GM12892 (cell line): ENCODE data around the gene GRM7.

Experiments used
- POLR2A ChIP-seq: IDR thresholded peaks from 2 replicates; pipeline ENCODE4 v1.6.1; 2011; ENCODE audit warnings: low read depth, low read length, control low read depth
- POLR2AphosphoS5 ChIP-seq: IDR thresholded peaks from 2 replicates; pipeline ENCODE4 v1.6.1; 2011; ENCODE audit warnings: low read depth, low read length, control low read depth
- TAF1 ChIP-seq: IDR thresholded peaks from 2 replicates; pipeline ENCODE4 v1.6.1; 2011; ENCODE audit warnings: low read depth, mild to moderate bottlenecking, control low read depth, low read length, borderline replicate concordance

- TF ChIP-seq POLR2A, result no peak
- TF ChIP-seq TAF1, result no peak
- no peak for TF ChIP-seq POLR2AphosphoS5
Measured at GRCh38 chr3:7737263-7737662, 876.3 kb downstream of the GRM7 start.
